Pancreas (tissue), 10 donors: Measurements from ENCODE around the gene FOXA1. TPM values are rescaled to one million over a fixed set of nuclear protein-coding genes. Genes with fewer than 3 reads are reported as not detected.

Experiments used
- ATAC-seq, 4 donors: fragments of 200-7000 bp; cut with Tn5 transposase; one replicate each; pipeline versions ENCODE4 v1.8.0 to v1.9.1; 2020; ENCODE audit warnings: mild to moderate bottlenecking in 4 of 4, moderate library complexity in 4 of 4
- DNase-seq, 6 donors: peaks; one replicate each; pipeline ENCODE4 v3.0.0-alpha.2; 2020
- FAIRE-seq: peaks from 2 replicates; lab custom pipeline; 2012; peaks lifted over from hg19 to GRCh38; lab: Jason Lieb, UNC
- H3K27ac ChIP-seq, 4 donors: fragments of 200-600 bp; sonication (generic); 1 replicate in 3 of 4; 2 replicates in 1 of 4; pipeline versions ENCODE4 v1.5.0 to v1.8.0; 2020
- H3K27me3 ChIP-seq, 4 donors: fragments of 200-600 bp; one replicate each; pipeline ENCODE4 v1.8.0; 2021
- H3K36me3 ChIP-seq, 3 donors: fragments of 200-600 bp; sonication (generic) in 1 of 3; one replicate each; pipeline versions ENCODE4 v1.5.0 to v1.8.0; 2020 to 2021
- H3K4me1 ChIP-seq, 3 donors: fragments of 200-600 bp; one replicate each; pipeline ENCODE4 v1.8.0; 2021
- H3K4me3 ChIP-seq, 4 donors: fragments of 200-600 bp; sonication (generic) in 2 of 4; one replicate each; pipeline versions ENCODE4 v1.5.0 to v1.8.0; 2020 to 2021
- H3K9me3 ChIP-seq, 4 donors: fragments of 200-600 bp; one replicate each; pipeline ENCODE4 v1.8.0; 2021
- CTCF ChIP-seq, 4 donors: fragments of 200-600 bp; sonication (generic) in 3 of 4; IDR thresholded peaks; one replicate each; pipeline versions ENCODE4 v1.5.0 to v1.8.0; 2021; ENCODE audit warnings: antibody characterized with exemption in 4 of 4
- WGBS, 2 donors: extraction: QIAGEN DNeasy Blood & Tissue Kit; methylation state at CpG; one replicate each; pipeline ENCODE4 v1.1.7; 2013; 5-methylcytosine and 5-hydroxymethylcytosine counted together
- intact Hi-C, 3 donors: fragments of 100-400 bp; cut with DNase I; formaldehyde crosslinking; loops; one replicate each; pipeline versions ENCODE4 v1.11.1 to v1.14.2; 2022
- polyA plus RNA-seq, 2 donors: library from polyadenylated mRNA; stranded (reverse); fragments of 200-250 nt; gene quantifications; one replicate each; pipeline ENCODE4 v1.2.3, GENCODE V29; 2013
- total RNA-seq, 6 donors: library from RNA; stranded (reverse); fragmentation: NEBNext Ultra II Directional in 4 of 6; extraction: Animal tissue kit (Norgen Biotek cat#: 25700) in 4 of 6; gene quantifications; one replicate each; pipeline versions ENCODE4 v1.2.1 to v1.2.4, GENCODE V29; 2021 to 2023
- donor health status: healthy with polysubstance abuse.
- donor health status: DM: no; HTN: no; CAD: no; lungs with moderate emphysema.
- donor health status: DM: no; HTN: no; CAD: no.
- donor health status: control.
- donor health status: control.
- donor health status: Bipolar disorder and iron deficiency.
- donor health status: DM: yes; HTN: yes; CAD: no.
- donor health status: DM: no; HTN: no; CAD: no.
- donor health status: DM: no; HTN: no; CAD: no.
- donor health status: DM: yes; HTN: yes; CAD: no.

FOXA1 gene
- total and polyA plus RNA-seq, 8 donors = 0.12 to 1.4 (median 0.51) TPM

GRCh38 chr14:37622231-37622923 lies 27.3 kb upstream of the FOXA1 start:
- Histone ChIP-seq H3K36me3 (no peaks in the 10 kb centered on the region), H3K4me3 (peak overlapping the region in 1 of 4 donors; percentile 15), H3K27ac (no peak overlapping the region), H3K4me1 (no peaks in the 10 kb centered on the region), H3K27me3 (no peaks in the 10 kb centered on the region), H3K9me3 (no peaks in the 10 kb centered on the region)
- intact Hi-C loops = no loop called here
- no peak for FAIRE-seq
- DNase-seq = peak in 1 of 6 donors; percentile 47
- TF ChIP-seq CTCF (IDR thresholded peaks at IDR 0.05) = no peak
- peak in 2 of 4 donors; percentile 14 to 24 for ATAC-seq
- WGBS, 2 donors = 22 to 35% methylated on average over 81 of the region's 81 CpGs

- TF ChIP-seq CTCF (IDR thresholded peaks at IDR 0.05) = no peak
- Histone ChIP-seq H3K27ac (no peak overlapping the region), H3K36me3 (no peaks in the 10 kb centered on the region), H3K4me3 (no peak overlapping the region), H3K9me3 (no peaks in the 10 kb centered on the region), H3K27me3 (no peaks in the 10 kb centered on the region), H3K4me1 (no peaks in the 10 kb centered on the region)
- no peak for FAIRE-seq
- DNase-seq = no peak
- intact Hi-C loops = no loop called here
- ATAC-seq = no peak
Measured at GRCh38 chr14:37620856-37621255, 25.8 kb upstream of the FOXA1 start.

GRCh38 chr14:37618498-37619028 lies 23.5 kb upstream of the FOXA1 start:
- no peak for TF ChIP-seq CTCF (IDR thresholded peaks at IDR 0.05)
- no peak overlapping the region for H3K27ac ChIP-seq
- DNase-seq = no peak
- no peaks in the 10 kb centered on the region for H3K36me3 ChIP-seq
- peak in 1 of 4 donors; percentile 26 for ATAC-seq
- WGBS, 2 donors = 60 to 62% methylated on average over 1 of the region's 1 CpG
- no peaks in the 10 kb centered on the region for H3K27me3 ChIP-seq
- intact Hi-C loops = no loop called here
- no peak for FAIRE-seq
- H3K4me1 ChIP-seq = no peaks in the 10 kb centered on the region
- H3K4me3 ChIP-seq = no peak overlapping the region
- H3K9me3 ChIP-seq = peaks cover 0 to 5% (median 0%) of the 10 kb centered on the region in 4 donors

GRCh38 chr14:37617864-37618365 lies 22.9 kb upstream of the FOXA1 start:
- DNase-seq (no peak), FAIRE-seq (no peak), ATAC-seq (no peak)
- Histone ChIP-seq H3K4me1 (no peaks in the 10 kb centered on the region), H3K27ac (no peak overlapping the region), H3K4me3 (no peak overlapping the region), H3K27me3 (no peaks in the 10 kb centered on the region), H3K36me3 (no peaks in the 10 kb centered on the region), H3K9me3 (peaks cover 0 to 5% (median 0%) of the 10 kb centered on the region in 4 donors)
- intact Hi-C loops = no loop called here
- no peak for TF ChIP-seq CTCF (IDR thresholded peaks at IDR 0.05)
- 96 to 100% methylated on average over 1 of the region's 1 CpG for WGBS, 2 donors

GRCh38 chr14:37616853-37617252 lies 21.8 kb upstream of the FOXA1 start:
- Histone ChIP-seq H3K9me3 (peaks cover 0 to 5% (median 0%) of the 10 kb centered on the region in 4 donors), H3K27me3 (no peaks in the 10 kb centered on the region), H3K4me3 (no peak overlapping the region), H3K4me1 (no peaks in the 10 kb centered on the region), H3K36me3 (no peaks in the 10 kb centered on the region), H3K27ac (no peak overlapping the region)
- 91 to 92% methylated on average over 4 of the region's 4 CpGs for WGBS, 2 donors
- DNase-seq (no peak), FAIRE-seq (no peak), ATAC-seq (no peak)
- TF ChIP-seq CTCF (IDR thresholded peaks at IDR 0.05) = no peak
- intact Hi-C loops = no loop called here
